ENCODE results near the gene SYTL3.
"Not testable (repeated sequence)": the region's sequence is repeated elsewhere in the genome, so short reads cannot be mapped to it uniquely, and the experiment has no call there.

Gene SYTL3

GRCh38 chr6:158642097-158642601 is 7.7 kb upstream of the SYTL3 start:
- no peak for DNase-seq

GRCh38 chr6:158643836-158644230 is 6.0 kb upstream of the SYTL3 start:
- DNase-seq: peak; percentile 36

DNA sequence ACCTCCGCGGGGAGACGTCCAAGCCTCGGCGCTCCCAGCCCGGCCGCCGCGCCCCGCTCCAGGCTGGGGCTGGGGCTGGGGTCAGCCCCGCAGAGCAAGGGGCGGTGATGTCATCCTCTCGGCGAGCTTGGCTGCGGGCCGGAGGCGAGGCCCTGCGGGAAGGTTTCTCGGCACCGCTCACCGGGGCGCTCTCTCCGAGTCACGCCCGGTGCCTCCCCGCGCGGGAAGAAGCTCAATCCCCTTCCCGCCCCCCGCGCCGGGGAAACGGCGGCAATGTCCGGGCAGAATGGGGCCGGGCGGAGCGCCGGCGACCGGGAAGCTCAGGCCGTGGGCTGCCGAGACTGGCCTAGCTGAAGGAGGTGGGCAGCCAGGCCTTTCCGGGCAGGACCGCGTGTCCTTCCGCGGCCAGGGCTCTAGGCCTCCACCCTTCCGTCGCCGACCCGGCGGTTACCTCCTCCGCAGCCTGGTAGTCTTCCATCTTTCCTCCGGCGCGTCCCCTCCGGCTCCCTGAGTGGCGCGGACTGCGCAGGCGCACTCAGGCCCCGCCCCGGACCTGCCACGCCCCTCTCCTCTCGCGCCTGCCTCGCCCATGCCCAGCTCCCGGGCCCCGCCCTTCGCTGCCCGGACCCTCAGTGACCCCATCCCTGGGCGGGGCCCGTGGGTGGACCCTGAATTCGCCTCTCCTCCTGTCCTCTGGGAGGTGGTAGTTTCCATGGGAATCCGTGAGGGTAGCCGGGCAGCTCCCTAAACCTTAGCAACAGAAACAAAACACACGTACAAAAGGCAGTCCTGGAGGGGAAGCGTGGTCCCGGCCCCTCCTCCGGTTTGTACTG is 5.4 kb upstream of the SYTL3 start, which contains the start of gene DYNLT1:
DYNLT1 (minus strand) TSS at position 513 of the 833 bp plus-strand sequence; CDS start at position 478, 35 bp downstream.
- DNase-seq: peak; percentile 96

- DNase-seq: peak; percentile 23
Measured at GRCh38 chr6:158645064-158646022, 4.5 kb upstream of the SYTL3 start.

- DNase-seq: no peak
Measured at GRCh38 chr6:158646023-158646910, 3.6 kb upstream of the SYTL3 start.

DNA sequence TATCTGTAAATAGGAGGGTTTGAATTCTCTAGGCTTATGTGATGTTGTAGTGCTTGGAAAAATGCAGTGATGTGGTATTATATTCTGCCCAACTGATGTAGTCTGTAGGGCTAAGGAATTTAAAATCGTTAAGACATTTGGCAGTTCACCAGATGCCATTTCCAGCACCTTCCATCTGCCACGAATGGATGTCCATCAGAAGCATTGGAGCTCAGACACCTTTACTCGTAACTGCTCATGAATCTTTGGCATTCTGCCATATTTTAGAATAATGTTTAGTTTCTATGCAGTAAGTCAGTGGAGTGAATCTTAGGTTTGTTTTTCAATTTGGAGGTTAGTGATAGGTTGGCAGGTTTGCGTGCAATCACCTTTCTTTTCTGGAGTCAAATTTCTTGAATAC is 2.4 kb upstream of the SYTL3 start:
- no peak for DNase-seq

GRCh38 chr6:158648682-158649131 is 1.1 kb upstream of the SYTL3 start:
- DNase-seq: no peak

DNA sequence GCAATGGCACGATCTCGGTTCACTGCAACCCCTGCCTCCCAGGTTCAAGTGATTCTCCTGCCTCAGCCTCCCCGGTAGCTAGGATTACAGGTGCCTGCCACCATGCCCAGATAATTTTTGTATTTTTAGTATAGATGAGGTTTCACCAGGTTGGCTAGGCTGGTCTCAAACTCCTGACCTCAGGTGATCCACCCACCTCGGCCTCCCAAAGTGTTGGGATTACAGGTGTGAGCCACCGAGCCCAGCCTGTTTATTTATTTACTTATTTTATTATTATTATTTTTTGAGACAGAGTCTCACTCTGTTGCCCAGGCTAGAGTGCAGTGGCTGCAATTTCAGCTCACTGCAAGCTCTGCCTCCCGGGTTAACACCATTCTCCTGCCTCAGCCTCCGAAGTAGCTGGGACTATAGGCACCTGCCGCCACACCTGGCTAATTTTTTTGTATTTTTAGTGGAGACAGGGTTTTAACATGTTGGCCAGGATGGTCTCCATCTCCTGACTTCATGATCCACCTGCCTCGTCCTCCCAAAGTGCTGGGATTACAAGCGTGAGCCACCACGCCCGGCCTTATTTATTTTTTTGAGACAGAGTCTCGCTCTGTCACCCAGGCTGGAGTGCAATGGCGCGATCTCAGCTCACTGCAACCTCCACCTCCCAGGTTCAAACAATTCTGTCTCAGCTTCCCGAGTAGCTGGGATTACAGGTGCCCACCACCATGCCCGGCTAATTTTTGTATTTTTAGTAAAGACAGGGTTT is 2.3 kb downstream of the SYTL3 start:
- not testable (repeated sequence) for DNase-seq

DNA sequence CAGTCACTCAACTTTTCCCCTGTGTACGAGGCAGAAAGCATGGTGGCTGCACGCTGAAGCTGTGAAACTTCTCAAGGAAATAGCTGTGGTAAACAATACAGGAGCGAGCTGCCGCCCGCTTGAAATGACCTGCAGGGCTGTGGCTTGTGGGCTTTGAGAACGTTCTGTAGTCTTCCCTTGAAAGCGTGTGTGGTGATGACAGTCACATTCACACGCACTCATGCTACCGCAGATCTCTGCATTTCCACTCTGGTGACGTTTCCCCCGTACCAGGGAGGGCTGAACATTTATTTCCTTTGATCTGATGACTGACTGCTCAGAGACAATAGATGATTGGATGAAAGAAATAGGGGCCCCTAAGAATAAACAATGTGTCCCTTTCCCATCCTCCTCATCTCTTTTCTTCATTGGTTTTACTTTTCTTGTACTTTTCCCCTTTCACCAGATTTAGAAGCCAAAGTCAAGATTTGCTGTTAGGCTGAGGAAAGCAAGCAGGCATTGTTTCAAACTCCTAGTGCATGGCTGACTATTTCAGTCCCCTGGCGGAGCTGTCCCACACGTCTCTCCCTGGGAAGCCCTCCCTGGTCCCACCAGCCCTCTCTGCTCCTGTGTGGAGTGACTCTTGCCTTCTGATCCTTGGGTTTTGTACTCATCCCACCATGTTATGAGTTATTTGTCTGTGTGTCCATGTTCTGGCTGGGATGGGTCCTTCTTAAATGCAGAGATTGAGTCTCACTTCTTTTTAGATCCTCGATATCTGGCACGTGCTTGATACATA is 3.9 kb downstream of the SYTL3 start:
- no peak for DNase-seq

GRCh38 chr6:158654498-158654897 is 4.6 kb downstream of the SYTL3 start:
- DNase-seq: peak; percentile 78

DNA sequence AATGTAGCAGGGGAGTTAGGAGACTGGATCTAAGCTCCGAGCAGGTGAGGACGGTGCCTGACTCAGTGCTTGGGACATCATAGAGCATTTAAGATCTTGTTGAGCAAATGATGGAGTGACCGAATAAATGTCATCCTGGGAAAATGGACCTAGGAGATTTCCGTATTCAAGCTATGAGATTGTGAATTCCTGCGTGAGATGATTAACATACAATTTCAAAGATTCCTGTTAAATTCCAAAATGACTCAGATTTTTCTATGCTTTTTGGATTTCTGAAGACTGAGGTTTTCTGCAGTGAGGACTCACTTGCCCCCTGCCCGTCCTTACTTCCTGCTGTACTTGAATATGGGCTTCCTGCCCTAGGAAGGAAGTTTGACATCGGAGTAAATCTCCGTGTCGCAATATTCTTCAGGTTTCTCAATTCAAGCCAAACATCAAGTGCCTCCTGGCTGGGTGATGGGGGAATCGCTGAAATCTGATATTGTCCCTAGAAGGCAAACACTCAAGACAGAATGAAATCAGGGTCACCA is 5.2 kb downstream of the SYTL3 start:
- no peak for DNase-seq

- DNase-seq: no peak
Measured at GRCh38 chr6:158655569-158656450, 6.0 kb downstream of the SYTL3 start.

DNA sequence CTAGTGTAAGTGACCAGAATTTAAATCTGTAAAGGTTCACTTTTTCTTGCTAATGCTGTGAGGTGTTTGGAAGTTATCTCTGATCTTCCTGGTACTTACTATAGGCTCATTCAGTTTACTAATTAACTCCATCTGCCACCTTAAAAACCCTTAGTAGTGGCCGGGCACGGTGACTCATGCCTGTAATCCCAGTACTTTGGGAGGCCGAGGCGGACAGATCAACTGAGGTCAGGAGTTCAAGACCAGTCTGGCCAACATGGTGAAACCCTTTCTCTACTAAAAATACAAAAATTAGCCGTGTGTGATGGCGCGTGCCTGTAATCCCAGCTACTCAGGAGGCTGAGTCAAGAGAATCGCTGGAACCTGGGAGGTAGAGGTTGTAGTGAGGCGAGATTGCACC is 7.1 kb downstream of the SYTL3 start:
- DNase-seq: not testable (repeated sequence)

DNA sequence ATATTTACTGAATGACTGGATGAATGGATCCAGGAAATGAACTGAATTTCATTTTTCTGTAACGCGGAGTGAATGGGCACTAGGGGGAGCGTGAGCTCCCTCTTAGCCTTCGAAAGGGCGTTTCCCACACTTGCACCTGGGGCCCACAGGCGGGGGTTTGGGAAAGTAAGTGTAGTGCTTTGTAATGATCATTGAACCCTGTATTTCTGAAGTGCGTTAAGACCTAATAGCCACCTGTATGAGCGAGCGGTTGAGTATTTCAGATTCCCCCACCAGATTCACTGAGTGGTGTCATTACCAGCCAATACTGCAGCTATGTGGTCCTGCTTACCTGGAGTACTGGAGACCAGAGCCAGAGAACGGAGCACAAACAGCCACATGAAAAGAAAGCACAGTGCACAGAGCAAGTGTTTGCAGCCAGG is 10.5 kb downstream of the SYTL3 start:
- DNase-seq: no peak

DNA sequence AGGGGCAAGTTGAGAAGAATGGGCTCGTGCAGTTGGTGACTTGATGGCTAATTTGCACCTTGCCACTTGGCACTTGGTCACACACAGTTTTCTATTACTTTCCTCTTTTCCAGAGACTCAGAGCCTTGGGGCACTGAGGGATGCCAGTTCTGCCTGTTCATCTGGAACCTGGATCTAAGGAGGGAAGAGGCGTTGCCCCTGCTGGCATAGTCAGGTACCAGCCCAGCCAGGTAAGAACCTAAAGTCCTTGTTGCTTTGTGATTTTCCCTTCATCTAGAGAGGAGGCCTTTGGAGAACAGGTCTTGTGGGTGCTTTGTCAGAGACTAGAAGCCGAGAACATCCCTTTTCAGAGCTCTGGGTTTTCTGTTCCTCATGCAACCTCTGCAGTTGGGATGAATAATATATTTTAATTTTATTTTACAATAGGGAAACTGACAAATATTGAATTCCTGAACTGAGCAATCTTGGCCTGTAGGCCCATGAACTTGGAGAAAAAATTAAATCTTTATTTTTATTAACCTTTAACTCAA is 11.4 kb downstream of the SYTL3 start:
- DNase-seq: no peak

GRCh38 chr6:158662607-158662953 is 12.7 kb downstream of the SYTL3 start:
- no peak for DNase-seq

DNA sequence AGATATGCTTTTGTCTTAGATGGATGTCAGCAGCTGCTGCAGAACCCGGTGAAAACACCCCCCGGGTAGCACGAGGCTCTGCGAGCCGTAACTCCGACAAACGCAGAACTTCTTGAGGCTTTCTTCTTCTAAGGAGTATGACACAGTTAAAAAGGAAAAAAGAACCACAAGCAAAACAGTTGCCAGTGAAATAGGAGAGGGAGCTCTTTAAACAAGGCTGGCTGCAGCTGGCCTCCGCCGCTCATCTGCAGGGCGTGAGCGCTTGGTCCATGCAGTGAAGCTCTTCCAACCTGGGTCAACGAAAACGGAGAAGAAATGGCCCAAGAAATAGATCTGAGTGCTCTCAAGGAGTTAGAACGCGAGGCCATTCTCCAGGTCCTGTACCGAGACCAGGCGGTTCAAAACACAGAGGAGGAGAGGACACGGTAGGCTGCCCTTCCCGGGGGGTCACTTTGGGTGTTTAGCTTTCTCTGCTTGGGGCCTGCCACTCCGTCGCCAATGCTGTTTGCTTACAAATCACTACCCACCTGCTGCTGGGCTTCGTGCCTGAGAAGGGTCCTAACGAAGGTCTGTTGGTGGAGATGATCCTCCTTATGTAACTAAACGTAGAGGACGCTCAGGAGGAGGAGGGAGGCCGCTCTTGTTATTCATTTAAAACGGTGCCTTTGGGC is 13.2 kb downstream of the SYTL3 start:
- DNase-seq: peak; percentile 64

- DNase-seq: no peak
Measured at GRCh38 chr6:158663625-158664165, 13.8 kb downstream of the SYTL3 start.

Data from femur (tissue), 1 donor.